Fibroblast of peridontal ligament (primary cell): ENCODE measurements around the gene TRPC4AP.
"Not testable (repeated sequence)": the region's sequence is repeated elsewhere in the genome, so short reads cannot be mapped to it uniquely, and the experiment has no call there.

Experiments used
- DNase-seq: peaks from one replicate; pipeline ENCODE4 v3.0.0-alpha.2; 2010; ENCODE audit errors: extremely low read depth

TRPC4AP gene

GRCh38 chr20:35059110-35059509, 33.5 kb downstream of the TRPC4AP start:
- no peak for DNase-seq

DNA sequence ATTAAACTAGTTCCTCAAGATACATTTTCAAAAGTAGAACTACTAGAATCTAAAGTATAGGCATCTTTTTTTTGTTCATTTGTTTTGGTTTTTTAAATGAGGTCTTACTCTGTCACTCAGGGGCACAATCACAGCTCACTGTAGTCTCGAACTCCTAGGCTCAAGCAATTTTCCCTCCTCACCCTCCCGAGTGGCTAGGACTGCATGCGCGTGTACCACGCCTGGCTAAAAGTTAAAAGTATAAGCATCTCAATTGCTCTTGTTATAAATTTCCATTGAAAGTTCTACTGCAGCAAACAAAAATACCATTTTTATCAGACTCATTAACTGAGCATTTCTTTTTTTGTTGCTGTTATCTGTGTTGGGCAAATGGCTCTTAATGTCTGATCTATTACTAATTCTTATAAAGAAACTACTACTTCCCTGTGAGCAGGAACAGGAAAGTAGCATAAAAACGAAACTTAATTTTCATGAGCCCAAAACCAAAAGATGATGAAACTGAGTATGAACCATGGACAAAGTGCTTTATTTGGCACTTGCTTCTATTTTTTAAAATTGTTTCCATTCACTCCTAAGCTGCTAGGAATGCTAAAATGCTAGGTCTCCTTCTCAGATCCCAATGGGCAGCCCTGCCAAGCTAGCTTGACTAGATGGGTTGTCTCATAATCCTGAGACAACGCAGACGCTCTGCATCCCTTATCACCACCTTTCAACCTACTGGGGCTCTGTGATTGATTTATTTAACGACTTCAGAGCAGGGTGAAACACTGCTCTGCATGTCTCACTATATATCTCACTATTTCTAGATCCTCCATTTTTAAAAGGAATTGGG, 36.9 kb downstream of the TRPC4AP start:
- DNase-seq = peak; percentile 52

GRCh38 chr20:35054814-35055213, 37.8 kb downstream of the TRPC4AP start:
- DNase-seq = no peak

- DNase-seq = not testable (repeated sequence)
Observed at GRCh38 chr20:35052616-35053015, 40.0 kb downstream of the TRPC4AP start.

DNA sequence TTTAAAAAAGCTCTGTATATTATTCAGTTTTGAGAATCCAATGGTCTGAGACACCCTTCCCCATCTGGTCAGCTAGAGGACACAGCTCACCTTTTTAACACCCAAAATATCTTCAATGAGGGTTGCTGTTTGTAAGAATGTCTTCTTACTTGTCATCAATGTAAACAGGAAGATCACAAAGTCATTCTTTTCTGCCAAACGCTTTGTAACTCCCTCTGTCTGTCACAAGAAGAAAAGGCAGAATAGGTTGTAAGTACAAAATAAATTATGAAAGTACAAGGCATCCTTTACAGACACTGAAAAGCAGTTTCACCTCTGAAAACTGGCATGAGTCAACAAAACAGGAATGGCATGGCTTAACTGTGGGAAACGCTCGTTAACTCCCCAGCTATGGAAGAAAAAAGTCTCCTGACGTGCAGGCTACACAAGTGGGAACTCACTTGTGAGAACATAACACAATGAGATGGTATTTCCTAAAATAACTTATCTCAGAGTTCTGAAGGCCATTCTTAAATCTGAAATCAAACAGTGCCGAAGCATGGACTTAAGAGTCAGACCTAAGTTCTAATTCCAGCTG, 42.7 kb downstream of the TRPC4AP start:
- no peak for DNase-seq

- DNase-seq = no peak
Observed at GRCh38 chr20:35048739-35049138, 43.9 kb downstream of the TRPC4AP start.

DNA sequence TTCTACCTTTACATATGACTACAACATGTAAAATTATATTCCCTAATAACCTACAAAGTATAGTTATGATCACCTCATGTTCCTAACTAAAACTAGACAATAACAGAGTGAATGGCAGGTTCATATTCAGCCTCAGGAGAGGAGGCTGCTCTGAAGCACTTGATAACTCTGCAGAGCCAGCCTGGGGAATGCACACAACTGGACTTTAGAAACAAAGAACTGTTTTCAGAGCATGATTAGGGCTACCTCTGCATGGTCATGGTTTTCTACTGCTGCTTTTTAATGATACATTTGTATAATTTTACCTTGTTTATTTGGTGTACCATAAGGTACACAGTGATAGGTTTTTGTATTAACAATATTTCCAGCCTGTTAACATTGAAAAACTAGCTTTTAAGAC, 50.3 kb downstream of the TRPC4AP start:
- DNase-seq = no peak

DNA sequence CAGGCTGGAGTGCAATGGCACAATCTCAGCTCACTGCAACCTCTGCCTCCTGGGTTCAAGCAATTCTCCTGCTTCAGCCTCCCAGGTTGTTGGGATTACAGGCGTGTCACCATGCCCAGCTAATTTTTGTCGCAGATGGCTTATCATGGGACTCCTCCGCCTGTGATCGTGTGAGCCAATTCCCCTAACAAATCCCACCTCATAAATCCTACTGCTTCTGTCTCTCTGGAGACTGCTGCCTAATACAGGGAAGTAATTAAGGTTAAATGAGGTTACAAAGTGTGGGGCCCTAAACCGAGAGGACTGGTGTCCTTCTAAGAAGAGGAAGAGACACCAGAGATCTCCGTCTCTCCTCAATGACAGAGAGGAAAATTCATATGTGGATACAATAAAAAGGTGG, 52.0 kb downstream of the TRPC4AP start:
- no peak for DNase-seq

DNA sequence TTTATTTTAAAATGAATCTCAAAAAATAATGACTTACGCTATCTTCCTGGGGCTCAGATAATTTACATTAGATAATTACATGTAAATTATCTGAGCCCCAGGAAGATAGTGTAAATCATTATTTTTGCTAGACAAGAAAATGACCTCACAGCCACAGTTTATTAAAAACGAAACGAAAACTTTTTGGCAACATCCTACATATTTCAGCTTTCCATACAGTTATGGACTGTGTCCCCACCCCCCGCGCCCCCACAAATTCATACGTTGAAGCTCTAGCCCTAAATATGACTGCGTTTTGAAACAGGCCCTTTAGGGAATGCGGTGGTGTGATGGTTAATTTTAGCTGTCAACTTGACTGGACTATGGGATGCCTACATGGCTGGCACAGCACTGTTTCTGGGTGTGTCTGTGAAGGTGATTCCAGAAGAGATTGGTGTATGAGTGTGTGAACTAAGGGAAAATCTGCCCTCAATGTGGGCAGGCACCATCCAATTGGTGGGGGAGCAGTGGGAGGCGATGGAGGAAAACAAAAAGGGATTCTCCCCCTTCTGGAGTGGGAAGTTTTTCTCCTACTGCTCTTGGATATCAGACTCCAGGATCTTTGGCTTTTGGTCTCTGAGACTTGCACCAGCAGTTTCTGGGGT, 52.6 kb downstream of the TRPC4AP start:
- no peak for DNase-seq

DNA sequence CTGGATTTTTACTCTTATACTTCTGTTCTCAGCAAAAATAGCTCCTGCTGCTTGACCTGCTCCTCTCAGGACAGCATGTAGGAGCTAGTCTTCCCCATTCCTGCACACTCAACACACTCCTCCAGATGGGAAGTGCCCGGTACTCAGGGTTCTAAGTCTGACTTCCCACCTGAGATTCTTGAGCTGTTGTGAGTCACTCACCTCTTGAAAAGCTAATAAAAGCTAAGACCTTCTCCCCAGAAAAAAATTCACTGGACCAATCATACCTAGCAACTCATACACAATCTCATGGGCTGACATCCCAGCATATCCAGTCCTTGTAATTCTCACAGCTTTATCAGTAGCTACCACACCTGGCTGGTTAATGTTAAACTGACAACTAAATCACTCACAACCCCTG, 53.5 kb downstream of the TRPC4AP start:
- DNase-seq = no peak

DNA sequence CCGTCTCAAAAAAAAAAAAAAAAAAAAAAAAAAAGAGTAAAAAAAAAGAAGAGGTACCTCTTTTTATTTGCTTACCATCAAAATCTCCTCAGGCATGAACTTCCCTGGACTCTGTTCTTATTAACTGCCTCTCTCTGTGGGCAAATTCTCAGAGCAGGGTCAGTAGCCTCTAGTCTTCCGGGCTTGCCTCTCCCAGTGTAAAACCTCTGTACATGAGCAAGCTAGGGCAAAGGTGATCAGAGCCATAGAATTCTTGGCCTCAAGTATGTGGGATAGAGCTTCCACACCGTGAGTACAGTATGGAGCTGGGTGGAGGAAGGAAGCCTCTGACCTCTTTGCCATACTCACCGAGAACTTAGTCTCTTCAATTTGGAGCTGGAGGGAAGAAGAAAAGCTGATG, 58.5 kb downstream of the TRPC4AP start:
- no peak for DNase-seq

GRCh38 chr20:35030136-35030535, 62.5 kb downstream of the TRPC4AP start:
- DNase-seq = peak; percentile 44

DNA sequence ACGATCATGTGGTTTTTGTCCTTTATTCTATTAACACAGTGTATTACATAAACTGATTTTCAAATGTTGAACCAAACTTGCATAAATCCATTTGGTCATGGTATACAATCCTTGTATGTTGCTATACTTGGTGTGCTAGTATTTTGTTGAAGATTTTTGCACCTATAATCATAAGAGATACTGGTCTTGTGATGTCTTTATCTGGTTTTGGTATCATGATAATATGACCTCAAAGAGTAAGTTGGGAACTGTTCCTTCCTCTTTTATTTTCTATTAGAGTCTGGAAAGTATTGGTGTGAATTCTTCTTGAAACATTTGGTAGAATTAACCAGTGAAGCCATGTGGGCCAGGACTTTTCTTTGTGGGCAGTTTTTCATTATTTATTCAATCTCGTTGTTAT, 65.3 kb downstream of the TRPC4AP start:
- no peak for DNase-seq

DNA sequence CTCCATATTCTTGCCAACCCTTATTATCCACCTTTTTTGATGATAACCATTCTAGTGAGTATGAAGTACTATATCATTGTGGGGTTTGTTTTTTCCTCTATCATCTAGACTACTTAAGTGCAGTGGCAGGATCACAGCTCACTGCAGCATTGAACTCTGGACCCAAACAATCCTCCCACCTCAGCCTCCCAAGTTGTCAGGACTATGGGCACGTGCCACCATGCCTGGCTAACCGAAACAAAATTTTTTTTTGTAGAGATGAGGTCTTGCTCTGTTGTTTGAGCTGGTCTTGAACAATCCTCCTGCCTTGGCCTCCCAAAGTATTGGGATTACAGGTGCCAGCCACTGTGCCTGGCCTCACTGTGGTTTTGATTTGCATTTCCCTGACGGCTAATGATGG, 67.5 kb downstream of the TRPC4AP start:
- DNase-seq = no peak

- no peak for DNase-seq
Observed at GRCh38 chr20:35023624-35024023, 69.0 kb downstream of the TRPC4AP start.

DNA sequence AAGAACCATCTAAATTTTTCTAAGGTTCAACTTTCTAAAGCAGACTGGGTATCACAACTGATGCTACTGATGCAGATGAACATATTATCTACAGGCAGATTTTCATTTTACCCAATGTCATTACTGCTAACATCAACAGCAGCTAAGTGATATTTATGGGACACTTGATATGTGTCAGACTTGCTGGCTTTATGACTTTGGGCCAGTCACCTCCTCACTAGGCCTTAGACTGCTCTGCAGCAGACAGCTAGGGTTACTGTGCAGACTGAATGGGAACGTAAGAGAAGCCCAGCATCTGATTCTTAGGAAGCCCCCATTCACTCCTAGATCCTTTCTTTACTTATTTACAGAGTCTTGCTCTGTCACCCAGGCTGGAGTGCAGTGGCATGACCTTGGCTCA, 70.8 kb downstream of the TRPC4AP start:
- no peak for DNase-seq

DNA sequence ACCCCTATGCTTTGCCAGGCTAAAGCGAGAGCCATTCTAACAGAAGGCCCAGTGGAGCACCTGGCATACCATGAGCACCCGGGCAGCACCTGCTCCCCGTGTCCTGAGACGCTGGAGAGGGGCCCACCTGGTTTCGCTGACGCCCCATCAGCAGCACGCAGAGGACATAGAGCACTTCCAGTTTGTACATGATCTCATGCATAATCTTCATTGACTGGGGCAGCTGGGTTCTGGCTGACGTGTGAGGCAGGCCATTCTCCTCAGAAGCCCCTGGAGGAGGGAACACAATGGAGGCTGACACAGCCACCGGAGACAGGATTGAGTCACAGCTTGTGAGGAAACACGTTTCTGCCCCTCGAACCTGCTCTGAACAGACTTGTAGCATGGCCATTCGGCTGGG, 71.5 kb downstream of the TRPC4AP start:
- DNase-seq = no peak

DNA sequence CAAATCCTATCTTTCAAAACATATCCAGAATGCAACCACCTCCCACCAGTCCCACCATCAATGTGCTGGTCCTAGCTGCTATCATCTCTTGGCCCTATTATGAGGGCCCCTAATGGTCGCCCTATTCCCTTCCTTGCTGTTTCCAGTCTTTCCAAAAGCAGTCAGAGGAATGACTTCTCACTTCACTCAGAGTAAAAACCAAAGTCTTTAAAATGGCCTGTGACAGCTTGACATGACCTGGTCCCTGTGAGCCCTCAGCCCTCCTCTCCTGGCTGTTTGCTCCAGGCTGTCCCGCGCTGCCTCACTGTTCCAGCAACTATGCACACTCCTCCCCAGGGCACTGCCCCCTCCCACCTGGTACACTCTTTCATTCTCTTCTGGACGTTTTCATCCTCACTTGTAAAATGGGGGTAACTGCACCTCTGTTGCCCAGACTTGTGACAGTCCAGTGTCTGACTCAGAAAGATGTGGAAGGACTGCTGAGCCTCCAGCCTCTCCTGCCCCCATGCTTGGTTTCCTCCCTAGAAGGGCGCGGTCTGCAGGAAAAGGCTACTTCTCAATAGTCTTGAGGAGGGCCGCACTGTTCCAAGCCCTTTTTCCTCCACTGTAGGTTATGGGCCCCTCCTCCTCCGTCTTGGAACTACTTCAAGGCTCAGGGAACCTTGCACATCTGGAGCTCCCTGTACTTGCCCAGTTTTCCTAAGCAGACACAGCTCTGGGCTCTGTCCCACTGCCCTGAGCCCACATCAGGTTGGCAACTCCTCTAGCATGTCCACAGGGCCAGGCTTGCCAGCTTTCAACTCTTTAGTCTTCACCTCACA, 72.3 kb downstream of the TRPC4AP start:
- DNase-seq = no peak

DNA sequence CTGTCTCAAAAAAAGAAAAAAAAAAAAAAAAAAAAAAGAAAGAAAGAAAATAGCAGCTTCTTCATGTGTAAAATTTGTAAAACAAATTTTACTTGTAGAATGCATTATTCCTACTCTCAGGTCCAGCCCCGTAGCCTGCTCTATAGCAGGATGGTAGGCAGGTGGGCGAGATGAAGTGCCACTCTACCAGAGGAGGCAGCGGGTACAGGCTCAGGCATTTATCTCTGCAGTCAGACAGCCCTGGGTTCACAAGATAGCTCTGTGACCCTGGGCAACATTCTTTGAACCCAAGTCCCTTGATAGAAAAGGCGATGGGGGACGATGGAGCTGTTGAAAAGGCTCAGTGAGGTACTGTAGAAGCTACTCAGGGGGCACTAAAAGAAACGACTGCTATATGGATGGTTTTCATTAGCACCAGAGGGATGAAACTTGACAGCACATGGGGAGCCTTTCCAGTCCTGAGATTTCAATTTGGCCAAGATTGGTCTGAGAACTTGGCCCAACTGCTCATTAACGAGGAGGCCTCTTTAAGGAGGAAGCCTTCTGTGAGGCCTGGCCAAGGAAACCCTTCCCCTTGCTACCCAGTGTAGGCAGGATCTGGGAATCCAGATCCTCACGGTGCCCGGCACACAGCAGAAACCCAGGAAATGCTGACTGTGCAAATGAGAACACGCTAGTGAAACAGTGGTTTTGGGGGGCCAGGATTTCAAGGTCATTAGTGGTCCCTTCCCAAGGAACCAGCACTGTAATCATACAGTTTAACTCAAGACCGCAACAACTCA, 73.8 kb downstream of the TRPC4AP start:
- peak; percentile 58 for DNase-seq

DNA sequence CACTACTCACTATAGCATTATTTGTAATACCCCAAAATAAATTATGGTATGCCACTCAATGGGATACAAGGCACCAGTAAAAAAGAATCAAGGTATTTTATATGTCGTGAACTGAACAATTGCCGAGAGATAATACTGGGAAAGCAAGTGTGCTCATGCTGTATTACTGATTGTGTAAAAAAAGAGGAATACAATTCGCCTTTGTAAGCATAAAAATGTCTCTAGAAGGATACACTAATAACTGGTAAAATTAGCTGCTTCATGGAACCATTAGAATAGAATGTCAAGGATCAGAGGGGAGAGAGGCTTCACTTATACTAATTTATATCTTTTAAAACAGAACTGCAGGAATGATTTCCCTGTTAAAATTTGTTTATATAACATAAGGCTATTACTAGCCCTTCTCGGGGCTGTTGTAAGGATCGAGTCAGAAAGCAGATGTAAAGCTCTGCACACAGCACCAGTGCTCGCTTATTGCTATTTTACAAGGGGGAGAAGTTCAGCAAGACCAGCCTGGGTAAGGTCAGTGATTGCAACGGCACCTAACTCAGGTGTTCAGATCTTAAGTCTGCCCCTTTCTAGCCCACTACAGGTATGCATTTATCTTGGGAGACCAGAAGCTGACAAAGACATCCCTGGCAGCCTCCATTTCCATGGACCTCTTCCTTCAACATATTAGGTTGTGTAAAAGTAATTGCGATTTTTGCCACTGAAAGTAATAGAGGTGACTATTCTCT, 75.3 kb downstream of the TRPC4AP start:
- no peak for DNase-seq

DNA sequence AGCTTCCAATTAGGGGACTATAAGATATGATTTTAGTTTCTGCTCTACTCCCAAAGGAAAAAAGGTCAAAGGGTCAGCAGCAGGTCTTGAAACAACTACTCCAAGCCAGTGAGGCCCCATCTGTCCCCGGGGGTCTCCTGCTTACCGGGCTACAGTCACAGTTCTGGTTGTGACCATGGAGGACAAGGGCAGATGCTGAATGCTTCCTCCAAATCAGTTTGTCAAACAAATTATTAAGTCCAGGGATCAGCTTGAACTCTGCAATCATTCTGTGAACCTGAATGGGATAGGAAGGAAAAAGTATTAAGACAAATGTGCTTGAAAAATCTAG, 76.8 kb downstream of the TRPC4AP start:
- no peak for DNase-seq
